NB4 (cell line): ENCODE data around the gene PIP5K1C.

Source experiments
- MYC ChIP-seq: IDR thresholded peaks from 2 replicates; pipeline ENCODE4 v1.6.1; 2011; ENCODE audit warnings: low read depth, low read length
- POLR2A ChIP-seq: IDR thresholded peaks from 2 replicates; pipeline ENCODE4 v1.6.1; 2011; ENCODE audit warnings: mild to moderate bottlenecking; ENCODE audit not compliant: insufficient read length; ENCODE audit errors: extremely low read depth
- TF ChIP-seq, protein P1 (sequence below): IDR thresholded peaks from one replicate; pipeline ENCODE4 v1.5.1; 2012; ENCODE audit warnings: low read depth, low read length

GRCh38 chr19:3623716-3624115, 76.6 kb downstream of the PIP5K1C start:
- TF ChIP-seq MYC (no peak), POLR2A (no peak)
- TF ChIP-seq, protein P1, sequence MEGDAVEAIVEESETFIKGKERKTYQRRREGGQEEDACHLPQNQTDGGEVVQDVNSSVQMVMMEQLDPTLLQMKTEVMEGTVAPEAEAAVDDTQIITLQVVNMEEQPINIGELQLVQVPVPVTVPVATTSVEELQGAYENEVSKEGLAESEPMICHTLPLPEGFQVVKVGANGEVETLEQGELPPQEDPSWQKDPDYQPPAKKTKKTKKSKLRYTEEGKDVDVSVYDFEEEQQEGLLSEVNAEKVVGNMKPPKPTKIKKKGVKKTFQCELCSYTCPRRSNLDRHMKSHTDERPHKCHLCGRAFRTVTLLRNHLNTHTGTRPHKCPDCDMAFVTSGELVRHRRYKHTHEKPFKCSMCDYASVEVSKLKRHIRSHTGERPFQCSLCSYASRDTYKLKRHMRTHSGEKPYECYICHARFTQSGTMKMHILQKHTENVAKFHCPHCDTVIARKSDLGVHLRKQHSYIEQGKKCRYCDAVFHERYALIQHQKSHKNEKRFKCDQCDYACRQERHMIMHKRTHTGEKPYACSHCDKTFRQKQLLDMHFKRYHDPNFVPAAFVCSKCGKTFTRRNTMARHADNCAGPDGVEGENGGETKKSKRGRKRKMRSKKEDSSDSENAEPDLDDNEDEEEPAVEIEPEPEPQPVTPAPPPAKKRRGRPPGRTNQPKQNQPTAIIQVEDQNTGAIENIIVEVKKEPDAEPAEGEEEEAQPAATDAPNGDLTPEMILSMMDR: no peak
